Fibroblast of villous mesenchyme (primary cell): ENCODE results near the gene FCGR2B. TPM values are rescaled to one million over a fixed set of nuclear protein-coding genes. Genes with fewer than 3 reads are reported as not detected.
"Not testable (repeated sequence)": the region's sequence is repeated elsewhere in the genome, so short reads cannot be mapped to it uniquely, and the experiment has no call there.

Source experiments
- DNase-seq: peaks from one replicate; pipeline ENCODE4 v3.0.0-alpha.2; 2010; ENCODE audit warnings: low read depth
- H3K4me3 ChIP-seq: 2 replicates; pipeline ENCODE4 v1.5.1; 2011; ENCODE audit warnings: low read depth, mild to moderate bottlenecking, low read length
- total RNA-seq: library from RNA; depleted of rRNA; stranded (reverse); fragments of >200 nt; gene quantifications from 2 replicates; pipeline ENCODE4 v1.2.3, GENCODE V29; 2012
- TF ChIP-seq, protein P1 (sequence below): IDR thresholded peaks from 2 replicates; pipeline ENCODE4 v1.5.1; 2012; ENCODE audit warnings: low read depth, mild to moderate bottlenecking, low read length; ENCODE audit not compliant: insufficient read depth

The FCGR2B gene
- total RNA-seq = not detected in 2 replicates

- not testable (repeated sequence) for H3K4me3 ChIP-seq, DNase-seq
These were observed at the start of gene FCGR2B for GRCh38 chr1:161662684-161663339. TSS of gene FCGR2B (plus strand) at chr1:161663143. CDS start at chr1:161663242, 99 bp downstream.

- not testable (repeated sequence) for DNase-seq
These were observed 46.5 kb upstream of the FCGR2B start for GRCh38 chr1:161616417-161616816.

DNA sequence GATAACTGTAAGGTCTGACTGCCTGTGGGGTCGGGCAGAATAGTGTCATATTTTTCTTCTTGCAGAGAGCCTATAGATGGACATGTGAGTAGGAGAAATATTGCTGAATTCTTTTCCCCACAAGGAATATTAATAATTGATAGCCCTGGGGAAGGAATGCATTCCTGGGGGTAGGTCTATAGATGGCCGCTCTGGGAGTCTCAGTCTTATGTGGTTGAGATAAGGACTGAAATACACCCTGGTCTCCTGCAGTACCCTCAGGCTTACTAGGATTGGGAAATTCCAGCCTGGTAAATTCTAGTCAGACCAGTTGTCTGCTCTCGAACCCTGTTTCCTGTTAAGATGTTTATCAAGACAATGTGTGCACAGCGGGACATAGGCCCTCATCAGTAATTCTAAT lies 44.4 kb upstream of the FCGR2B start:
- DNase-seq, H3K4me3 ChIP-seq: not testable (repeated sequence)

More at GRCh38 chr1:161616417-161616816, 46.5 kb upstream of the FCGR2B start:
- not testable (repeated sequence) for H3K4me3 ChIP-seq

DNA sequence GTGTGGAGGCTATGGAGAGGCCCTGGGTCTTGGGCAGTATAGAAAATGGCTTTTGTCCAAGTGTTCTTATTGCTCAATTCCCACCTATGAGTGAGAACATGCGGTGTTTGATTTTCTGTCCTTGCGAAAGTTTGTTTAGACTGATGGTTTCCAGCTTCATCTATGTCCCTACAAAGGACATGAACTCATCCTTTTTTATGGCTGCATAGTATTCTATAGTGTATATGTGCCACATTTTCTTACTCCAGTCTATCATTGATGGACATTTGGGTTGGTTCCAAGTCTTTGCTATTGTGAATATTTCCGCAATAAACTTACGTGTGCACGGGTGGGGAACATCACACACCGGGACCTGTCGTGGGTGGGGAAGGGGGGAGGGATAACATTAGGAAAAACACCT lies 42.5 kb upstream of the FCGR2B start:
- not testable (repeated sequence) for DNase-seq

GRCh38 chr1:161621181-161622000 lies 41.6 kb upstream of the FCGR2B start:
- DNase-seq = peak; percentile 73

More for the DNA sequence above, 42.5 kb upstream of the FCGR2B start:
- not testable (repeated sequence) for H3K4me3 ChIP-seq

DNA sequence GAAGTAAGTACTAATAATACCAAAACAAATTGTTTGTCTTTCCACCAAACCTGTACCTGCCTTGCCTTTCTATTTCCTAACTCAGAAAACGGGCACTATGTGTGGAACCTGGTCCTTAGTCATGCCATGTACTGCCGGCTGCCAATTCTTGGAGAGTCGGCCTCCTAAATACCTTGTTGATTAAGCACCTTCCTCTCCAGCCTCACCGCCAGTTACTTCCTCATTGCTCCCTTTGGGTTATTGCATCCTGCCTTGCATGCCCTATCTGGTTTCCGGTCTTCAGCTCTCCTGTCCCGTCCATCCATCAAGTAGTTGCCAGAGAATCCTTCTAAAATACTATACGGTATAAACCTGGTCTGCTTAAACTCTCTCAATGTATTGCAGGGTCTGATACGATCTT lies 40.9 kb upstream of the FCGR2B start:
- DNase-seq = not testable (repeated sequence)

More at GRCh38 chr1:161621181-161622000, 41.6 kb upstream of the FCGR2B start:
- H3K4me3 ChIP-seq = peak overlapping the region; percentile 63

GRCh38 chr1:161623401-161624051 lies 39.4 kb upstream of the FCGR2B start:
- not testable (repeated sequence) for DNase-seq, H3K4me3 ChIP-seq

More for the DNA sequence above, 40.9 kb upstream of the FCGR2B start:
- H3K4me3 ChIP-seq = not testable (repeated sequence)

GRCh38 chr1:161624605-161625004 lies 38.3 kb upstream of the FCGR2B start:
- H3K4me3 ChIP-seq, DNase-seq: not testable (repeated sequence)

DNA sequence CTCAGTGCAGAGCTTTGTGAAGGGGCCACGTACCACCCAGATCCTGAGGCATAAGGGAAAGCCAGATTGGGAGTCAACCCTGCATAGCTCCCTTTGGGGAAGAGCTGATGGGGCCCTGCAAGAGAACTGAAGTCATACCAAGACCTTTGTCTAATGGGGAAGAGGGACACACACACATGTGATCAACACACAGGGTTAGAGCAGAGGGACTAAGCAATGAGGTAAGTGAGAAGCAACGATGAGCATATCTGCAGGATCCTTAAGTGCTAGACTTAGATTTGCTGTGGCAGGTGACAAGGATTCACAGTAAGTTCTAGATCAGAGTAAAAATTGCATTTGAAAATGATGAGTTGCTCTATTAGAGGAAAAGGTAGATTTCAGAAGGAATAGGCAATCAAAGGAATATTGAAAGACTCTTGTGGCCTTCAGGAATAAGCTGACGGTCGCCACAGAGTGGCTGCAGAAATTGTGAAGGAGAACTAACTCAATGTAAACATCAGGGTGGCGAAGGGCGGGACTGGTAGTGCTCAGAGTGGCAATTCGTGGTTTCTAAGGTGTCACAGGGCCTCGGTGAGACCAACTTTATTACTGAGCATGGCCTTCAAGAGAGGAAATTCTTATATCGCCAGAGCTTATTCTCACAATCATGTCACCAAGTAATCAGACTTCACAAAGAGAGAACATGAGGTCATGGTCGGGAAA lies 36.3 kb upstream of the FCGR2B start:
- not testable (repeated sequence) for H3K4me3 ChIP-seq, DNase-seq

GRCh38 chr1:161630128-161630742 lies 32.7 kb upstream of the FCGR2B start:
- not testable (repeated sequence) for DNase-seq, H3K4me3 ChIP-seq

DNA sequence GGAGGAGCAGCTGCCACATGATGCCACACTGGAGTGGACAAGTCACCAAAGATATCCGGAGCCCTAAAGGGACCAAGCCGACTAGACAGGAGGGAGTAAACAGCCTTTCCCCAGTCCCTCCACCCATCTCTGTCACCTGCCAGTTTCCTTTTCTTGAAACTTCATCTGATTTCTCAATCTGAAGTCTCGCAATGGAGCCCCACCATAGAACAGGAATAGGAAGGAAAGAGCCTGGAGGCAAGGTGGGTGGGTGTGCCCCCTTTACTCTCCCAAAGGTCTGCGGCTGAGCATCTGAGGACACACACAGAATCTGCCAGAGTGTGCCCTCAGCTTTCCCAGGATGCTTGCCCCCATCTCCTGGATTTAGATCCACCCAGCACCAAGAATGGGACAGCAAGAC lies 31.9 kb upstream of the FCGR2B start, which contains the start of gene FCGR3B:
Gene FCGR3B, minus strand, starts transcription at position 101 of the 400 bp plus-strand sequence. Its CDS starts 82 bp downstream, at position 19.
- H3K4me3 ChIP-seq = no peak within 1 kb of the TSS
- TF ChIP-seq, protein P1, sequence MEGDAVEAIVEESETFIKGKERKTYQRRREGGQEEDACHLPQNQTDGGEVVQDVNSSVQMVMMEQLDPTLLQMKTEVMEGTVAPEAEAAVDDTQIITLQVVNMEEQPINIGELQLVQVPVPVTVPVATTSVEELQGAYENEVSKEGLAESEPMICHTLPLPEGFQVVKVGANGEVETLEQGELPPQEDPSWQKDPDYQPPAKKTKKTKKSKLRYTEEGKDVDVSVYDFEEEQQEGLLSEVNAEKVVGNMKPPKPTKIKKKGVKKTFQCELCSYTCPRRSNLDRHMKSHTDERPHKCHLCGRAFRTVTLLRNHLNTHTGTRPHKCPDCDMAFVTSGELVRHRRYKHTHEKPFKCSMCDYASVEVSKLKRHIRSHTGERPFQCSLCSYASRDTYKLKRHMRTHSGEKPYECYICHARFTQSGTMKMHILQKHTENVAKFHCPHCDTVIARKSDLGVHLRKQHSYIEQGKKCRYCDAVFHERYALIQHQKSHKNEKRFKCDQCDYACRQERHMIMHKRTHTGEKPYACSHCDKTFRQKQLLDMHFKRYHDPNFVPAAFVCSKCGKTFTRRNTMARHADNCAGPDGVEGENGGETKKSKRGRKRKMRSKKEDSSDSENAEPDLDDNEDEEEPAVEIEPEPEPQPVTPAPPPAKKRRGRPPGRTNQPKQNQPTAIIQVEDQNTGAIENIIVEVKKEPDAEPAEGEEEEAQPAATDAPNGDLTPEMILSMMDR = no peak
- no peak for DNase-seq

DNA sequence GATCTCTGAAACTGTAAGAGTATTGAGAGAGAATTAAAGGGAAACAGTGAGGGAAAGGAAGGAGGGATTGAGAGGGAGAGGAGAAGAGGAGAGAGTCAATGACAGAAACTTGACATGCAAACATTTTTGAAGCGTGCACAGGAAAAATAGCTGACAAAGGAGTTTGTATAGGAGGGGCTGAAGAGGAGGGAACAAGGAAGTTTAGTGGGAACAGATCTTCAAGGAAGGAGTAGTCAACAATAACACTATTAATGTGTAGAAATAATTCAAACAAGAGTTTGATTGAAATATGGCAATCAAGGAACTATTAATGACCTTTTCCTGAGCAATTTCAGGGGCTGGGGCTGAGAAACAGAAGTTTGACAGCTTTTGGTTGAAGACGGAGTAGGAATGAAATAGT lies 27.9 kb upstream of the FCGR2B start:
- DNase-seq, H3K4me3 ChIP-seq: not testable (repeated sequence)

GRCh38 chr1:161636189-161636782 lies 26.7 kb upstream of the FCGR2B start:
- peak; percentile 33 for DNase-seq
- not testable (repeated sequence) for H3K4me3 ChIP-seq

DNA sequence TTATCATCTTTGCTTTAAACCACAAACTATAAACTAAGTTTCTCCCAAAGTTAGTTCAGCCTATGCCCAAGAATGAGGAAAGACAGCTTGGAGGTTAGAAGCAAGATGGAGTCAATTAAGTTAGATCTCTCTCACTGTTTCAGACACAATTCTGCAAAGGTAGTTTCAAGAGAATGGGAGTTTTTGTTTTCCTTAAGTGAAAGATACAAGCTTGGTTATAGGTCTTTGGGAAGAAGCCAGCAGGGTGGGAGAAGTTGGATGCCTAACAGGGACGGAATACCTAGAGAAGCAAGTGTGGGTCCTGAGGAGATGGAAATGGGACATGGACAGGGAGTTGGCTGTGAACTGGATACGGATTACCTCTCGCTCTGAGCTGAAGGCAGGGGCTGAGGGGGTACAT lies 26.0 kb upstream of the FCGR2B start:
- H3K4me3 ChIP-seq, DNase-seq: not testable (repeated sequence)

- not testable (repeated sequence) for H3K4me3 ChIP-seq, DNase-seq
These were observed 24.5 kb upstream of the FCGR2B start for GRCh38 chr1:161638251-161638993.

GRCh38 chr1:161639203-161639602 lies 23.7 kb upstream of the FCGR2B start:
- H3K4me3 ChIP-seq, DNase-seq: not testable (repeated sequence)
